DND-41 (cell line): ENCODE results near the gene MAP3K5.
"Not testable (repeated sequence)": the region's sequence is repeated elsewhere in the genome, so short reads cannot be mapped to it uniquely, and the experiment has no call there.

Source experiments
- CTCF ChIP-seq: IDR thresholded peaks from 2 replicates; pipeline ENCODE4 v1.5.1; 2012; ENCODE audit warnings: borderline replicate concordance, low read length, moderate library complexity, mild to moderate bottlenecking; ENCODE audit not compliant: poor library complexity, severe bottlenecking; ENCODE audit errors: extremely low read depth
- EZH2 ChIP-seq: IDR thresholded peaks from 3 replicates; pipeline ENCODE4 v1.6.1; 2012; ENCODE audit warnings: borderline replicate concordance, low read depth, mild to moderate bottlenecking, moderate library complexity, low read length, inconsistent platforms; ENCODE audit not compliant: severe bottlenecking

DNA sequence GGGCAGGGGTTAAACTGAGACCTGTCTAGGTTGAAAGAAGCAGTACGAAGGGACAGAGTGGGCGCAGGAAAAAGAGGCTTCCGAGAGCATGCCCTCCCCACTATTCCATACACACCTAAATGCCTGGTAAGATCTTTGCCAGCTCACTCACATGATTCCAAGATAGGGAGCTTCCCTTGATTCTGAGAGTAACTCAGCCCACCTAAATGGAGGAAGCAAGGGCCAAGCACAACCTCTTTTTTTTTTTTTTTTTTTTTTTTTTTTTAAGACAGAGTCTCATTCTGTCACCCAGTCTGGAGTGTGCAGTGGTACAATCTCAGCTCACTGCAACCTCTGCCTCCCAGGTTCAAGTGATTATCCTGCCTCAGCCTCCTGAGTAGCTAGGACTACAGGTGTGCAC is 2.8 kb downstream of the MAP3K5 start:
- TF ChIP-seq CTCF, EZH2: not testable (repeated sequence)
